ENCODE results near the gene EFNA5.
A peak's percentile ranks its signal among the peaks of the same experiment; 100 is the strongest.

EFNA5 gene

GRCh38 chr5:107387526-107388140, 283.1 kb downstream of the EFNA5 start:
- H2AFZ ChIP-seq (ENCODE audit: low read length, unreplicated experiment) = no peak overlapping the region
- peaks cover 38% of the 10 kb centered on the region for H3K4me1 ChIP-seq (ENCODE audit: control insufficient read depth, insufficient read depth, low read length, unreplicated experiment)
- no peaks in the 10 kb centered on the region for H3K79me2 ChIP-seq (ENCODE audit: control insufficient read depth, insufficient read depth, low read length, unreplicated experiment)
- H3K4me3 ChIP-seq (ENCODE audit: low read depth, low read length) = peak overlapping the region; percentile 65
- peaks cover 4% of the 10 kb centered on the region; the same call in 1 of the 2 replicates for H3K36me3 ChIP-seq (ENCODE audit: insufficient read depth, low read length)
- H3K27ac ChIP-seq (ENCODE audit: low read depth, low read length) = peak overlapping the region; percentile 95
- no peaks in the 10 kb centered on the region for H3K27me3 ChIP-seq (ENCODE audit: insufficient read depth, low read length)

GRCh38 chr5:107385708-107386107, 285.0 kb downstream of the EFNA5 start:
- H3K79me2 ChIP-seq (ENCODE audit: control insufficient read depth, insufficient read depth, low read length, unreplicated experiment) = no peaks in the 10 kb centered on the region
- H3K36me3 ChIP-seq (ENCODE audit: insufficient read depth, low read length) = peaks cover 4% of the 10 kb centered on the region; the same call in 1 of the 2 replicates
- no peak overlapping the region for H3K4me3 ChIP-seq (ENCODE audit: low read depth, low read length)
- H3K4me1 ChIP-seq (ENCODE audit: control insufficient read depth, insufficient read depth, low read length, unreplicated experiment) = peaks cover 46% of the 10 kb centered on the region
- H3K27ac ChIP-seq (ENCODE audit: low read depth, low read length) = no peak overlapping the region
- no peak overlapping the region for H2AFZ ChIP-seq (ENCODE audit: low read length, unreplicated experiment)
- H3K27me3 ChIP-seq (ENCODE audit: insufficient read depth, low read length) = no peaks in the 10 kb centered on the region

- Histone ChIP-seq H2AFZ (ENCODE audit: low read length, unreplicated experiment) (no peak overlapping the region), H3K36me3 (ENCODE audit: insufficient read depth, low read length) (peaks cover 4% of the 10 kb centered on the region; the same call in 1 of the 2 replicates), H3K27ac (ENCODE audit: low read depth, low read length) (no peak overlapping the region), H3K4me1 (ENCODE audit: control insufficient read depth, insufficient read depth, low read length, unreplicated experiment) (peaks cover 40% of the 10 kb centered on the region), H3K79me2 (ENCODE audit: control insufficient read depth, insufficient read depth, low read length, unreplicated experiment) (no peaks in the 10 kb centered on the region), H3K4me3 (ENCODE audit: low read depth, low read length) (no peak overlapping the region), H3K27me3 (ENCODE audit: insufficient read depth, low read length) (no peaks in the 10 kb centered on the region)
These were observed 286.5 kb downstream of the EFNA5 start for GRCh38 chr5:107384256-107384655.

GRCh38 chr5:107383414-107383813, 287.3 kb downstream of the EFNA5 start:
- Histone ChIP-seq H3K4me3 (ENCODE audit: low read depth, low read length) (no peak overlapping the region), H3K27ac (ENCODE audit: low read depth, low read length) (no peak overlapping the region), H3K36me3 (ENCODE audit: insufficient read depth, low read length) (peaks cover 4% of the 10 kb centered on the region; the same call in 1 of the 2 replicates), H3K27me3 (ENCODE audit: insufficient read depth, low read length) (no peaks in the 10 kb centered on the region), H3K79me2 (ENCODE audit: control insufficient read depth, insufficient read depth, low read length, unreplicated experiment) (no peaks in the 10 kb centered on the region), H3K4me1 (ENCODE audit: control insufficient read depth, insufficient read depth, low read length, unreplicated experiment) (peaks cover 37% of the 10 kb centered on the region), H2AFZ (ENCODE audit: low read length, unreplicated experiment) (no peak overlapping the region)

GRCh38 chr5:107381189-107381856, 289.4 kb downstream of the EFNA5 start:
- Histone ChIP-seq H3K27ac (ENCODE audit: low read depth, low read length) (peak overlapping the region; percentile 2; the same call in 1 of the 2 replicates), H3K4me1 (ENCODE audit: control insufficient read depth, insufficient read depth, low read length, unreplicated experiment) (peaks cover 28% of the 10 kb centered on the region), H3K79me2 (ENCODE audit: control insufficient read depth, insufficient read depth, low read length, unreplicated experiment) (no peaks in the 10 kb centered on the region), H2AFZ (ENCODE audit: low read length, unreplicated experiment) (no peak overlapping the region), H3K4me3 (ENCODE audit: low read depth, low read length) (no peak overlapping the region), H3K27me3 (ENCODE audit: insufficient read depth, low read length) (no peaks in the 10 kb centered on the region), H3K36me3 (ENCODE audit: insufficient read depth, low read length) (peaks cover 4% of the 10 kb centered on the region; the same call in 1 of the 2 replicates)

GRCh38 chr5:107380654-107381053, 290.1 kb downstream of the EFNA5 start:
- no peak overlapping the region for H3K4me3 ChIP-seq (ENCODE audit: low read depth, low read length)
- no peaks in the 10 kb centered on the region for H3K79me2 ChIP-seq (ENCODE audit: control insufficient read depth, insufficient read depth, low read length, unreplicated experiment)
- peaks cover 28% of the 10 kb centered on the region for H3K4me1 ChIP-seq (ENCODE audit: control insufficient read depth, insufficient read depth, low read length, unreplicated experiment)
- H3K27ac ChIP-seq (ENCODE audit: low read depth, low read length) = no peak overlapping the region
- no peak overlapping the region for H2AFZ ChIP-seq (ENCODE audit: low read length, unreplicated experiment)
- no peaks in the 10 kb centered on the region for H3K27me3 ChIP-seq (ENCODE audit: insufficient read depth, low read length)
- H3K36me3 ChIP-seq (ENCODE audit: insufficient read depth, low read length) = peaks cover 4% of the 10 kb centered on the region; the same call in 1 of the 2 replicates

GRCh38 chr5:107378218-107378899, 292.4 kb downstream of the EFNA5 start:
- peak overlapping the region; percentile 17; the same call in 1 of the 2 replicates for H3K27ac ChIP-seq (ENCODE audit: low read depth, low read length)
- H3K4me1 ChIP-seq (ENCODE audit: control insufficient read depth, insufficient read depth, low read length, unreplicated experiment) = peaks cover 24% of the 10 kb centered on the region
- H3K79me2 ChIP-seq (ENCODE audit: control insufficient read depth, insufficient read depth, low read length, unreplicated experiment) = no peaks in the 10 kb centered on the region
- no peaks in the 10 kb centered on the region for H3K36me3 ChIP-seq (ENCODE audit: insufficient read depth, low read length)
- H3K27me3 ChIP-seq (ENCODE audit: insufficient read depth, low read length) = no peaks in the 10 kb centered on the region
- H3K4me3 ChIP-seq (ENCODE audit: low read depth, low read length) = no peak overlapping the region
- H2AFZ ChIP-seq (ENCODE audit: low read length, unreplicated experiment) = no peak overlapping the region

GRCh38 chr5:107377277-107377609, 293.5 kb downstream of the EFNA5 start:
- Histone ChIP-seq H3K79me2 (ENCODE audit: control insufficient read depth, insufficient read depth, low read length, unreplicated experiment) (no peaks in the 10 kb centered on the region), H3K4me3 (ENCODE audit: low read depth, low read length) (no peak overlapping the region), H3K36me3 (ENCODE audit: insufficient read depth, low read length) (no peaks in the 10 kb centered on the region), H3K27me3 (ENCODE audit: insufficient read depth, low read length) (no peaks in the 10 kb centered on the region), H2AFZ (ENCODE audit: low read length, unreplicated experiment) (no peak overlapping the region), H3K27ac (ENCODE audit: low read depth, low read length) (no peak overlapping the region), H3K4me1 (ENCODE audit: control insufficient read depth, insufficient read depth, low read length, unreplicated experiment) (peaks cover 23% of the 10 kb centered on the region)

- Histone ChIP-seq H3K27ac (ENCODE audit: low read depth, low read length) (no peak overlapping the region), H3K4me3 (ENCODE audit: low read depth, low read length) (no peak overlapping the region), H2AFZ (ENCODE audit: low read length, unreplicated experiment) (no peak overlapping the region), H3K27me3 (ENCODE audit: insufficient read depth, low read length) (no peaks in the 10 kb centered on the region), H3K4me1 (ENCODE audit: control insufficient read depth, insufficient read depth, low read length, unreplicated experiment) (peaks cover 20% of the 10 kb centered on the region), H3K36me3 (ENCODE audit: insufficient read depth, low read length) (no peaks in the 10 kb centered on the region), H3K79me2 (ENCODE audit: control insufficient read depth, insufficient read depth, low read length, unreplicated experiment) (no peaks in the 10 kb centered on the region)
These were observed 294.0 kb downstream of the EFNA5 start for GRCh38 chr5:107376546-107377276.

GRCh38 chr5:107373549-107374263, 297.0 kb downstream of the EFNA5 start:
- H3K36me3 ChIP-seq (ENCODE audit: insufficient read depth, low read length) = no peaks in the 10 kb centered on the region
- no peaks in the 10 kb centered on the region for H3K27me3 ChIP-seq (ENCODE audit: insufficient read depth, low read length)
- peaks cover 10% of the 10 kb centered on the region for H3K4me1 ChIP-seq (ENCODE audit: control insufficient read depth, insufficient read depth, low read length, unreplicated experiment)
- no peak overlapping the region for H3K4me3 ChIP-seq (ENCODE audit: low read depth, low read length)
- H2AFZ ChIP-seq (ENCODE audit: low read length, unreplicated experiment) = no peak overlapping the region
- no peak overlapping the region for H3K27ac ChIP-seq (ENCODE audit: low read depth, low read length)
- H3K79me2 ChIP-seq (ENCODE audit: control insufficient read depth, insufficient read depth, low read length, unreplicated experiment) = no peaks in the 10 kb centered on the region

All from ACC112 (cell line).